ENCODE data around the gene ZNF135.

ZNF135 gene

DNA sequence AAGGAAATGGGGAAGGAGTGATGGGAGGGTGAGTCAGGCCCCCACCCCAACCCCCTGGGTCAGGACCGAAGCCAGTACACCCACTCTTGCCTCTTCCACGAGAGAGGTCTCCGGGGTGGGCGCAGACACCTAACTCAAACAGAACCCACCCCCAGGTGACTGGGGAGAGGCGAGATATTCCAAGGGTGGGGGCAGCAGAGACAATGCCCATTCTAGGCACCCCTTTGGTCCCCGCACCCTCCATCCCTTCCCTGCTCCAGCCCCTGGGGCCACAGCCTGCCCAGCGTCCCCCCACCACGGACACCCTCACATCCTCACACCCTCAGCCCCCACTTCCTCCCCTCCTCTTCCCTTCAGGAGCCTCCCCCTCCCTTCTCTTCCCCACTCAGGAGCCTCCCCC lies 38.3 kb downstream of the ZNF135 start:
- H3K36me3 ChIP-seq (ENCODE audit: control insufficient read depth in 4 of 4, insufficient read depth in 4 of 4, low read length in 3 of 4) = peaks cover 0 to 38% (median 5%) of the 10 kb centered on the region in 4 experiments
- CTCF ChIA-PET = no interaction called here
- peak overlapping the region in 6 of 7 experiments; percentile 13 to 92 (median 70) for H3K4me3 ChIP-seq (ENCODE audit: control insufficient read depth in 1 of 7, extremely low read depth in 1 of 7, insufficient read depth in 4 of 7, low read depth in 2 of 7, low read length in 6 of 7)
- peaks cover 2 to 19% (median 8%) of the 10 kb centered on the region in 4 experiments for H3K4me1 ChIP-seq (ENCODE audit: control extremely low read depth in 1 of 4, control insufficient read depth in 4 of 4, insufficient read depth in 4 of 4, low read length in 3 of 4)
- H3K27ac ChIP-seq (ENCODE audit: insufficient read depth in 1 of 2, low read depth in 1 of 2, low read length in 2 of 2, poor library complexity in 1 of 2, severe bottlenecking in 2 of 2) = peak overlapping the region; percentile 100
- POLR2A ChIA-PET = interaction anchor here (1.3 kb wide), 1 partner anchor 38 kb away, joined by 7 read pairs; the partner anchor contains the start of gene ZNF135
- WGBS (ENCODE audit: insufficient coverage) = 17% methylated on average over 1 of the region's 8 CpGs
- peaks cover under 1 to 57% (median 50%) of the 10 kb centered on the region in 5 experiments for H3K9me3 ChIP-seq (ENCODE audit: control extremely low read depth in 1 of 5, control insufficient read depth in 4 of 5, insufficient read depth in 2 of 5, low read depth in 1 of 5, low read length in 4 of 5)
- DNase-seq = no peak
- H3K27me3 ChIP-seq (replicated peaks in 2 of 5; ENCODE audit: control insufficient read depth in 4 of 5, insufficient read depth in 5 of 5, low read length in 4 of 5) = no peaks in the 10 kb centered on the region

GRCh38 chr19:58097781-58098681 lies 38.9 kb downstream of the ZNF135 start, which contains the start of gene ZSCAN18:
ZSCAN18 (minus strand) TSS chr19:58098231; CDS start chr19:58090267, 7,964 bp downstream.
- Histone ChIP-seq H3K9me3 (ENCODE audit: control extremely low read depth in 1 of 5, control insufficient read depth in 4 of 5, insufficient read depth in 2 of 5, low read depth in 1 of 5, low read length in 4 of 5) (peaks cover 3 to 62% (median 50%) of the 10 kb centered on the region in 5 experiments), H3K27ac (ENCODE audit: insufficient read depth in 1 of 2, low read depth in 1 of 2, low read length in 2 of 2, poor library complexity in 1 of 2, severe bottlenecking in 2 of 2) (peak within 1 kb of the TSS; percentile 100), H3K36me3 (ENCODE audit: control insufficient read depth in 4 of 4, insufficient read depth in 4 of 4, low read length in 3 of 4) (peaks cover 0 to 31% (median 5%) of the 10 kb centered on the region in 4 experiments), H3K4me1 (ENCODE audit: control extremely low read depth in 1 of 4, control insufficient read depth in 4 of 4, insufficient read depth in 4 of 4, low read length in 3 of 4) (peaks cover 2 to 19% (median 8%) of the 10 kb centered on the region in 4 experiments), H3K4me3 (ENCODE audit: control insufficient read depth in 1 of 7, extremely low read depth in 1 of 7, insufficient read depth in 4 of 7, low read depth in 2 of 7, low read length in 6 of 7) (peak within 1 kb of the TSS; percentile 72 to 92 (median 80)), H3K27me3 (replicated peaks in 2 of 5; ENCODE audit: control insufficient read depth in 4 of 5, insufficient read depth in 5 of 5, low read length in 4 of 5) (no peaks in the 10 kb centered on the region)
- CTCF ChIA-PET = interaction anchor here (0.9 to 1.5 kb wide), 4 partner anchors 11 to 92 kb away, joined by 3 read pairs; no protein-coding TSS in a partner anchor
- peak; percentile 98 to 99 (median 99) for DNase-seq
- WGBS (ENCODE audit: insufficient coverage) = under 1% methylated on average over 59 of the region's 67 CpGs
- POLR2A ChIA-PET = interaction anchor here (0.7 to 1.3 kb wide), 2 partner anchors 39 to 61 kb away, joined by 3 to 7 read pairs; partner anchors contain the start of gene ZNF135

- peaks cover 3 to 63% (median 45%) of the 10 kb centered on the region in 5 experiments for H3K9me3 ChIP-seq (ENCODE audit: control extremely low read depth in 1 of 5, control insufficient read depth in 4 of 5, insufficient read depth in 2 of 5, low read depth in 1 of 5, low read length in 4 of 5)
- peaks cover 2 to 19% (median 8%) of the 10 kb centered on the region in 4 experiments for H3K4me1 ChIP-seq (ENCODE audit: control extremely low read depth in 1 of 4, control insufficient read depth in 4 of 4, insufficient read depth in 4 of 4, low read length in 3 of 4)
- H3K27ac ChIP-seq (ENCODE audit: insufficient read depth in 1 of 2, low read depth in 1 of 2, low read length in 2 of 2, poor library complexity in 1 of 2, severe bottlenecking in 2 of 2) = peak overlapping the region; percentile 100
- no peaks in the 10 kb centered on the region for H3K27me3 ChIP-seq (replicated peaks in 2 of 5; ENCODE audit: control insufficient read depth in 4 of 5, insufficient read depth in 5 of 5, low read length in 4 of 5)
- no peak for DNase-seq
- POLR2A ChIA-PET = interaction anchor here (1.3 kb wide), 1 partner anchor 39 kb away, joined by 7 read pairs; the partner anchor contains the start of gene ZNF135
- CTCF ChIA-PET = interaction anchor here (0.9 to 1.5 kb wide), 4 partner anchors 12 to 93 kb away, joined by 3 read pairs; no protein-coding TSS in a partner anchor
- 0% methylated on average over 1 of the region's 2 CpGs for WGBS (ENCODE audit: insufficient coverage)
- H3K4me3 ChIP-seq (ENCODE audit: control insufficient read depth in 1 of 7, extremely low read depth in 1 of 7, insufficient read depth in 4 of 7, low read depth in 2 of 7, low read length in 6 of 7) = peak overlapping the region; percentile 72 to 92 (median 80)
- peaks cover 0 to 25% (median 5%) of the 10 kb centered on the region in 4 experiments for H3K36me3 ChIP-seq (ENCODE audit: control insufficient read depth in 4 of 4, insufficient read depth in 4 of 4, low read length in 3 of 4)
Measured at GRCh38 chr19:58098682-58098998, 39.6 kb downstream of the ZNF135 start.

- H3K27ac ChIP-seq (ENCODE audit: insufficient read depth in 1 of 2, low read depth in 1 of 2, low read length in 2 of 2, poor library complexity in 1 of 2, severe bottlenecking in 2 of 2) = no peak overlapping the region
- ChIA-PET POLR2A (no interaction called here), CTCF (interaction anchor here (1.5 kb wide), 1 partner anchor 16 kb away, joined by 3 read pairs; no protein-coding TSS in a partner anchor)
- peaks cover 13 to 75% (median 51%) of the 10 kb centered on the region in 5 experiments for H3K9me3 ChIP-seq (ENCODE audit: control extremely low read depth in 1 of 5, control insufficient read depth in 4 of 5, insufficient read depth in 2 of 5, low read depth in 1 of 5, low read length in 4 of 5)
- 92% methylated on average over 7 of the region's 7 CpGs for WGBS (ENCODE audit: insufficient coverage)
- no peaks in the 10 kb centered on the region for H3K4me1 ChIP-seq (ENCODE audit: control extremely low read depth in 1 of 4, control insufficient read depth in 4 of 4, insufficient read depth in 4 of 4, low read length in 3 of 4)
- H3K4me3 ChIP-seq (ENCODE audit: control insufficient read depth in 1 of 7, extremely low read depth in 1 of 7, insufficient read depth in 4 of 7, low read depth in 2 of 7, low read length in 6 of 7) = no peak overlapping the region
- no peak for DNase-seq
- H3K36me3 ChIP-seq (ENCODE audit: control insufficient read depth in 4 of 4, insufficient read depth in 4 of 4, low read length in 3 of 4) = no peaks in the 10 kb centered on the region
- no peaks in the 10 kb centered on the region for H3K27me3 ChIP-seq (replicated peaks in 2 of 5; ENCODE audit: control insufficient read depth in 4 of 5, insufficient read depth in 5 of 5, low read length in 4 of 5)
Measured at GRCh38 chr19:58107778-58108545, 48.9 kb downstream of the ZNF135 start.

- ChIA-PET POLR2A (no interaction called here), CTCF (interaction anchor here (1.5 kb wide), 1 partner anchor 17 kb away, joined by 3 read pairs; no protein-coding TSS in a partner anchor)
- Histone ChIP-seq H3K36me3 (ENCODE audit: control insufficient read depth in 4 of 4, insufficient read depth in 4 of 4, low read length in 3 of 4) (no peaks in the 10 kb centered on the region), H3K9me3 (ENCODE audit: control extremely low read depth in 1 of 5, control insufficient read depth in 4 of 5, insufficient read depth in 2 of 5, low read depth in 1 of 5, low read length in 4 of 5) (peaks cover 13 to 74% (median 47%) of the 10 kb centered on the region in 5 experiments), H3K4me3 (ENCODE audit: control insufficient read depth in 1 of 7, extremely low read depth in 1 of 7, insufficient read depth in 4 of 7, low read depth in 2 of 7, low read length in 6 of 7) (no peak overlapping the region), H3K27ac (ENCODE audit: insufficient read depth in 1 of 2, low read depth in 1 of 2, low read length in 2 of 2, poor library complexity in 1 of 2, severe bottlenecking in 2 of 2) (no peak overlapping the region), H3K27me3 (replicated peaks in 2 of 5; ENCODE audit: control insufficient read depth in 4 of 5, insufficient read depth in 5 of 5, low read length in 4 of 5) (no peaks in the 10 kb centered on the region), H3K4me1 (ENCODE audit: control extremely low read depth in 1 of 4, control insufficient read depth in 4 of 4, insufficient read depth in 4 of 4, low read length in 3 of 4) (no peaks in the 10 kb centered on the region)
- 100% methylated on average over 2 of the region's 3 CpGs for WGBS (ENCODE audit: insufficient coverage)
- no peak for DNase-seq
Measured at GRCh38 chr19:58108546-58108817, 49.4 kb downstream of the ZNF135 start.

- Histone ChIP-seq H3K4me1 (ENCODE audit: control extremely low read depth in 1 of 4, control insufficient read depth in 4 of 4, insufficient read depth in 4 of 4, low read length in 3 of 4) (no peaks in the 10 kb centered on the region), H3K27ac (ENCODE audit: insufficient read depth in 1 of 2, low read depth in 1 of 2, low read length in 2 of 2, poor library complexity in 1 of 2, severe bottlenecking in 2 of 2) (no peak overlapping the region), H3K36me3 (ENCODE audit: control insufficient read depth in 4 of 4, insufficient read depth in 4 of 4, low read length in 3 of 4) (peaks cover 0 to 6% (median 0%) of the 10 kb centered on the region in 4 experiments), H3K4me3 (ENCODE audit: control insufficient read depth in 1 of 7, extremely low read depth in 1 of 7, insufficient read depth in 4 of 7, low read depth in 2 of 7, low read length in 6 of 7) (peak overlapping the region in 4 of 7 experiments; percentile 16 to 35 (median 22)), H3K9me3 (ENCODE audit: control extremely low read depth in 1 of 5, control insufficient read depth in 4 of 5, insufficient read depth in 2 of 5, low read depth in 1 of 5, low read length in 4 of 5) (peaks cover 10 to 81% (median 59%) of the 10 kb centered on the region in 5 experiments), H3K27me3 (replicated peaks in 2 of 5; ENCODE audit: control insufficient read depth in 4 of 5, insufficient read depth in 5 of 5, low read length in 4 of 5) (peaks cover 0 to 30% (median 6%) of the 10 kb centered on the region in 5 experiments)
- peak in 2 of 3 donors; percentile 26 to 61 for DNase-seq
- CTCF ChIA-PET = no interaction called here
- POLR2A ChIA-PET = no interaction called here
- WGBS (ENCODE audit: insufficient coverage) = 7% methylated on average over 65 of the region's 77 CpGs
Measured at GRCh38 chr19:58117841-58118575, 58.9 kb downstream of the ZNF135 start.

Data from common myeloid progenitor, CD34-positive (primary cell).